ENCODE data around the gene KRTAP20-1.

KRTAP20-1 gene

GRCh38 chr21:30652891-30653290 is 36.7 kb downstream of the KRTAP20-1 start:
- no peak for DNase-seq

Data from activated effector memory CD4-positive, alpha-beta T cell treated with anti-CD3 and anti-CD28 coated beads, Interleukin-2, amount 50 U/mL, for 16 hours (primary cell).